Vagina (tissue), 2 donors: ENCODE data around the gene USF2. TPM values are rescaled to one million over a fixed set of nuclear protein-coding genes. Genes with fewer than 3 reads are reported as not detected.

Experiments
- DNase-seq, 2 donors: peaks; one replicate each; pipeline ENCODE4 v3.0.0-alpha.2; 2017; ENCODE audit errors: extremely low spot score in 2 of 2
- H3K27ac ChIP-seq: fragments of 200-600 bp; sonication (generic); one replicate; pipeline ENCODE4 v1.5.1; 2019
- H3K27me3 ChIP-seq: fragments of 200-600 bp; sonication (generic); one replicate; pipeline ENCODE4 v1.5.1; 2019
- H3K36me3 ChIP-seq, 2 donors: fragments of 200-600 bp; sonication (generic); one replicate each; pipeline ENCODE4 v1.5.1; 2017 to 2019
- H3K4me1 ChIP-seq: fragments of 200-600 bp; sonication (generic); one replicate; pipeline ENCODE4 v1.5.1; 2019
- H3K4me3 ChIP-seq, 2 donors: fragments of 200-600 bp; sonication (generic); 1 replicate in 1 of 2; 2 replicates in 1 of 2; pipeline ENCODE4 v1.5.1; 2016 to 2019
- H3K9me3 ChIP-seq: fragments of 200-600 bp; sonication (generic); one replicate; pipeline ENCODE4 v1.5.1; 2019
- CTCF ChIP-seq, 3 experiments: fragments of 450-650 bp in 2 of 3; fragments of 200-600 bp in 1 of 3; sonication (generic) in 1 of 3; IDR thresholded peaks; one replicate each; pipeline ENCODE4 v1.5.1; 2017 to 2019; ENCODE audit warnings: antibody characterized with exemption in 3 of 3, mild to moderate bottlenecking in 2 of 3, moderate library complexity in 2 of 3
- POLR2A ChIP-seq, 2 donors: fragments of 450-650 bp; IDR thresholded peaks; one replicate each; pipeline ENCODE4 v1.6.1; 2017; ENCODE audit warnings: antibody characterized with exemption in 2 of 2, mild to moderate bottlenecking in 2 of 2, moderate library complexity in 2 of 2
- POLR2AphosphoS5 ChIP-seq, 2 donors: sonication (generic); formaldehyde crosslinking; IDR thresholded peaks; one replicate each; pipeline ENCODE4 v1.9.0; 2017; ENCODE audit warnings: antibody characterized with exemption in 2 of 2, mild to moderate bottlenecking in 2 of 2, low read depth in 1 of 2; ENCODE audit not compliant: insufficient read depth in 1 of 2
- intact Hi-C: fragments of 100-400 bp; cut with DNase I; formaldehyde crosslinking; loops from one replicate; pipeline ENCODE4 v1.15.1; 2023
- total RNA-seq: library from RNA; depleted of rRNA; stranded (reverse); fragments of >200 nt; gene quantifications from one replicate; pipeline ENCODE4 v1.2.3, GENCODE V29; 2016

USF2 gene
- total RNA-seq, 1 donor from 2014 or later = 95.5 TPM

GRCh38 chr19:35292421-35293362 is 23.9 kb downstream of the USF2 start:
- Histone ChIP-seq H3K4me1 (no peaks in the 10 kb centered on the region), H3K27ac (no peak overlapping the region), H3K4me3 (no peak overlapping the region), H3K27me3 (no peaks in the 10 kb centered on the region), H3K36me3 (no peaks in the 10 kb centered on the region), H3K9me3 (no peaks in the 10 kb centered on the region)
- TF ChIP-seq POLR2AphosphoS5 (IDR thresholded peaks at IDR 0.05; ENCODE audit: insufficient read depth in 1 of 2, low read depth in 1 of 2) (no peak), CTCF (IDR thresholded peaks at IDR 0.05) (no peak), POLR2A (IDR thresholded peaks at IDR 0.05) (no peak)
- intact Hi-C loops = no loop called here
- DNase-seq = no peak

GRCh38 chr19:35293363-35293739 is 24.6 kb downstream of the USF2 start:
- intact Hi-C loops = no loop called here
- no peak overlapping the region for H3K27ac ChIP-seq
- H3K9me3 ChIP-seq = no peaks in the 10 kb centered on the region
- TF ChIP-seq POLR2AphosphoS5 (IDR thresholded peaks at IDR 0.05; ENCODE audit: insufficient read depth in 1 of 2, low read depth in 1 of 2) (no peak), POLR2A (IDR thresholded peaks at IDR 0.05) (no peak), CTCF (IDR thresholded peaks at IDR 0.05) (no peak)
- no peaks in the 10 kb centered on the region for H3K4me1 ChIP-seq
- no peaks in the 10 kb centered on the region for H3K27me3 ChIP-seq
- no peak for DNase-seq
- no peak overlapping the region for H3K4me3 ChIP-seq
- H3K36me3 ChIP-seq = no peaks in the 10 kb centered on the region

GRCh38 chr19:35293808-35294207 is 25.0 kb downstream of the USF2 start:
- H3K4me3 ChIP-seq = no peak overlapping the region
- no peak overlapping the region for H3K27ac ChIP-seq
- no peak for DNase-seq
- H3K27me3 ChIP-seq = no peaks in the 10 kb centered on the region
- H3K36me3 ChIP-seq = no peaks in the 10 kb centered on the region
- H3K9me3 ChIP-seq = no peaks in the 10 kb centered on the region
- TF ChIP-seq CTCF (IDR thresholded peaks at IDR 0.05) (no peak), POLR2A (IDR thresholded peaks at IDR 0.05) (no peak), POLR2AphosphoS5 (IDR thresholded peaks at IDR 0.05; ENCODE audit: insufficient read depth in 1 of 2, low read depth in 1 of 2) (no peak)
- H3K4me1 ChIP-seq = no peaks in the 10 kb centered on the region
- intact Hi-C loops = no loop called here

GRCh38 chr19:35294328-35294727 is 25.6 kb downstream of the USF2 start:
- no peaks in the 10 kb centered on the region for H3K9me3 ChIP-seq
- no peak for DNase-seq
- H3K36me3 ChIP-seq = no peaks in the 10 kb centered on the region
- TF ChIP-seq CTCF (IDR thresholded peaks at IDR 0.05) (no peak), POLR2AphosphoS5 (IDR thresholded peaks at IDR 0.05; ENCODE audit: insufficient read depth in 1 of 2, low read depth in 1 of 2) (no peak), POLR2A (IDR thresholded peaks at IDR 0.05) (no peak)
- no peak overlapping the region for H3K27ac ChIP-seq
- no peak overlapping the region for H3K4me3 ChIP-seq
- intact Hi-C loops = no loop called here
- H3K4me1 ChIP-seq = no peaks in the 10 kb centered on the region
- no peaks in the 10 kb centered on the region for H3K27me3 ChIP-seq
